GM12878 (cell line): ENCODE measurements around the gene TPRA1. TPM values are rescaled to one million over a fixed set of nuclear protein-coding genes. Genes with fewer than 3 reads are reported as not detected.

Experiments
- ATAC-seq: fragments of 200-7000 bp; cut with Tn5 transposase; 3 replicates; pipeline ENCODE4 v1.9.1; 2020; ENCODE audit warnings: mild to moderate bottlenecking, moderate library complexity
- BruUV-seq: library from RNA; stranded (reverse); fragments of 400-500 nt; replicated peaks from 2 replicates; lab custom pipeline; 2021; lab: Mats Ljungman, UMichigan
- CTCF ChIA-PET: fragments of 300-600 bp; sonication (Branson Sonifier 250); formaldehyde crosslinking; extraction: SDS; loops from one replicate; lab custom pipeline; 2021; ENCODE audit warnings: inconsistent platforms; lab: Yijun Ruan, JAX
- POLR2A ChIA-PET: fragments of 350-600 bp; formaldehyde crosslinking; extraction: SDS; loops from one replicate; lab custom pipeline; 2021; ENCODE audit warnings: inconsistent platforms; lab: Charles Lee
- RAD21 ChIA-PET: fragments of 300-600 bp; sonication (Branson Sonifier 250); formaldehyde crosslinking; loops from one replicate; lab custom pipeline; 2023; ENCODE audit warnings: antibody characterized with exemption; ENCODE audit not compliant: unreplicated experiment; lab: Charles Lee
- SMC1A ChIA-PET: fragments of 300-600 bp; sonication (Branson Sonifier 250); formaldehyde crosslinking; loops from one replicate; lab custom pipeline; 2023; ENCODE audit not compliant: unreplicated experiment, uncharacterized antibody; lab: Charles Lee
- DNase-seq: peaks from one replicate; pipeline ENCODE4 v3.0.0-alpha.2; 2011; ENCODE audit warnings: low read depth, low spot score
- FAIRE-seq: peaks from 3 replicates; lab custom pipeline; 2011; peaks lifted over from hg19 to GRCh38; lab: Jason Lieb, UNC
- H2AFZ ChIP-seq: 2 replicates; pipeline ENCODE4 v1.6.0; 2011; ENCODE audit warnings: low read depth, low read length, control low read depth; ENCODE audit not compliant: control insufficient read depth
- H3K27ac ChIP-seq: 2 replicates; pipeline ENCODE4 v1.5.1; 2011; ENCODE audit warnings: control low read depth; ENCODE audit not compliant: control insufficient read depth, insufficient read depth
- H3K27me3 ChIP-seq, 2 experiments: replicated peaks in 1 of 2; 2 replicates each; pipeline versions ENCODE4 v1.6.0 to v1.6.1; 2011; ENCODE audit warnings: low read length in 1 of 2; ENCODE audit not compliant: control insufficient read depth in 2 of 2, insufficient read depth in 2 of 2
- H3K36me3 ChIP-seq, 2 experiments: 2 replicates each; pipeline ENCODE4 v1.5.1; 2011; ENCODE audit warnings: low read length in 1 of 2; ENCODE audit not compliant: control insufficient read depth in 2 of 2, insufficient read depth in 2 of 2
- H3K4me1 ChIP-seq: 2 replicates; pipeline ENCODE4 v1.6.1; 2011; ENCODE audit warnings: mild to moderate bottlenecking, low read length, moderate library complexity, mixed read lengths; ENCODE audit not compliant: control insufficient read depth, insufficient read depth
- H3K4me2 ChIP-seq: 2 replicates; pipeline ENCODE4 v1.6.0; 2011; ENCODE audit warnings: control low read depth; ENCODE audit not compliant: control insufficient read depth, insufficient read depth
- H3K4me3 ChIP-seq: fragments of 200-600 bp; sonication (generic); 2 replicates; pipeline ENCODE4 v1.5.1; 2016
- H3K79me2 ChIP-seq: 2 replicates; pipeline ENCODE4 v1.6.0; 2011; ENCODE audit warnings: low read length; ENCODE audit not compliant: control insufficient read depth, insufficient read depth
- H3K9ac ChIP-seq: 2 replicates; pipeline ENCODE4 v1.8.0; 2011; ENCODE audit warnings: low read length, control low read depth, mixed read lengths; ENCODE audit not compliant: control insufficient read depth, insufficient read depth
- H3K9me3 ChIP-seq: replicated peaks from 3 replicates; pipeline ENCODE4 v1.5.1; 2011; ENCODE audit warnings: mild to moderate bottlenecking, low read length; ENCODE audit not compliant: control insufficient read depth, insufficient read depth
- H4K20me1 ChIP-seq: 2 replicates; pipeline ENCODE4 v1.6.0; 2011; ENCODE audit not compliant: control insufficient read depth, insufficient read depth
- BCLAF1 ChIP-seq: fragments of 450-650 bp; IDR thresholded peaks from 2 replicates; pipeline ENCODE4 v1.6.1; 2017; ENCODE audit warnings: antibody characterized with exemption, mild to moderate bottlenecking, moderate library complexity
- BHLHE40 ChIP-seq, 2 experiments: fragments of 450-650 bp in 1 of 2; IDR thresholded peaks; 2 replicates each; pipeline ENCODE4 v1.6.1; 2011 to 2017; ENCODE audit warnings: low read depth in 2 of 2, borderline replicate concordance in 1 of 2, improper control_type of control experiment in 1 of 2, low read length in 1 of 2, mild to moderate bottlenecking in 1 of 2
- CTCF ChIP-seq, 3 experiments: IDR thresholded peaks in 2 of 3; conservative IDR thresholded peaks in 1 of 3; 2 replicates each; pipeline ENCODE4 v1.5.1; 2011; ENCODE audit warnings: low read depth in 3 of 3, low read length in 3 of 3, mild to moderate bottlenecking in 3 of 3, control low read depth in 2 of 3, moderate library complexity in 2 of 3, inconsistent platforms in 1 of 3, mixed read lengths in 1 of 3; ENCODE audit not compliant: control insufficient read depth in 2 of 3, insufficient read depth in 1 of 3; ENCODE audit errors: extremely low read depth in 1 of 3
- ETV6 ChIP-seq, 2 experiments: fragments of 450-650 bp in 1 of 2; IDR thresholded peaks in 1 of 2; conservative IDR thresholded peaks in 1 of 2; 2 replicates each; pipeline ENCODE4 v1.6.1; 2014; ENCODE audit warnings: antibody characterized with exemption in 1 of 2, borderline replicate concordance in 1 of 2, low read depth in 1 of 2, mild to moderate bottlenecking in 1 of 2, moderate library complexity in 1 of 2
- EZH2 ChIP-seq: IDR thresholded peaks from 2 replicates; pipeline ENCODE4 v1.6.1; 2012; ENCODE audit warnings: low read depth, mild to moderate bottlenecking, control low read depth, inconsistent platforms, low read length, borderline replicate concordance; ENCODE audit not compliant: control insufficient read depth
- MLLT1 ChIP-seq: fragments of 450-650 bp; IDR thresholded peaks from 2 replicates; pipeline ENCODE4 v1.6.1; 2016; ENCODE audit warnings: mild to moderate bottlenecking
- RBBP5 ChIP-seq: fragments of 200-600 bp; sonication (generic); conservative IDR thresholded peaks from 2 replicates; pipeline ENCODE4 v1.6.1; 2016
- SIX5 ChIP-seq: IDR thresholded peaks from 2 replicates; pipeline ENCODE4 v1.6.1; 2011; ENCODE audit warnings: mild to moderate bottlenecking, low read depth, low read length, moderate library complexity; ENCODE audit not compliant: severe bottlenecking
- SPI1 ChIP-seq: IDR thresholded peaks from 2 replicates; pipeline ENCODE4 v1.6.1; 2011; ENCODE audit warnings: low read depth, mild to moderate bottlenecking, low read length, moderate library complexity, borderline replicate concordance; ENCODE audit not compliant: insufficient read depth
- TAF1 ChIP-seq: IDR thresholded peaks from 2 replicates; pipeline ENCODE4 v1.6.1; 2011; ENCODE audit warnings: mild to moderate bottlenecking, low read depth, low read length, borderline replicate concordance
- ZNF24 ChIP-seq: fragments of 450-650 bp; IDR thresholded peaks from 2 replicates; pipeline ENCODE4 v1.6.1; 2017; ENCODE audit warnings: antibody characterized with exemption, mild to moderate bottlenecking
- WGBS: methylation state at CpG from one replicate; pipeline ENCODE4 v1.1.6; 2016; ENCODE audit warnings: low lambda C conversion rate; ENCODE audit not compliant: insufficient replicate concordance, insufficient coverage; ENCODE audit errors: missing lambda C conversion rate; 5-methylcytosine and 5-hydroxymethylcytosine counted together
- in situ Hi-C: fragments of 300-500 bp; cut with MboI; formaldehyde crosslinking; loops from 9 replicates; pipeline ENCODE4 v1.14.3; 2018; ENCODE audit warnings: mixed read lengths
- intact Hi-C: fragments of 100-400 bp; cut with micrococcal nuclease; formaldehyde crosslinking; loops from one replicate; pipeline ENCODE4 v1.14.2; 2022; ENCODE audit not compliant: unreplicated experiment
- polyA plus RNA-seq, 11 experiments: library from polyadenylated mRNA; depleted of rRNA in 4 of 11; unstranded in 6 of 11; stranded (reverse) in 5 of 11; fragments of >200 nt; fragmentation: Nextera tagmentation in 4 of 11; fragmentation: Illumina TruSeq in 1 of 11; extraction: Ambion mirVana in 4 of 11; extraction: Trizol in 1 of 11; gene quantifications; 1 replicate in 1 of 11; 2 replicates in 10 of 11; pipeline versions ENCODE4 v1.2.1 to v1.2.3, GENCODE V29; 2011 to 2016; ENCODE audit warnings: inconsistent platforms in 2 of 11, missing spikeins in 2 of 11, low read depth in 1 of 11
- total RNA-seq, 4 experiments: library from RNA; depleted of rRNA in 3 of 4; stranded (reverse); fragments of >200 nt in 3 of 4; fragmentation: Illumina TruSeq in 1 of 4; extraction: Trizol in 1 of 4; gene quantifications; 2 replicates each; pipeline versions ENCODE4 v1.2.1 to v1.2.3, GENCODE V29; 2013 to 2021
- TF ChIP-seq, protein P1 (sequence below): IDR thresholded peaks from 2 replicates; pipeline ENCODE4 v1.6.1; 2012; ENCODE audit warnings: low read length, inconsistent platforms

TPRA1 gene
- total and polyA plus RNA-seq, 10 of the 15 experiments (the other 5 are each of a cell fraction or from before 2014, with no cell fraction given), result 1.8 to 39.6 (median 26.6) TPM

DNA sequence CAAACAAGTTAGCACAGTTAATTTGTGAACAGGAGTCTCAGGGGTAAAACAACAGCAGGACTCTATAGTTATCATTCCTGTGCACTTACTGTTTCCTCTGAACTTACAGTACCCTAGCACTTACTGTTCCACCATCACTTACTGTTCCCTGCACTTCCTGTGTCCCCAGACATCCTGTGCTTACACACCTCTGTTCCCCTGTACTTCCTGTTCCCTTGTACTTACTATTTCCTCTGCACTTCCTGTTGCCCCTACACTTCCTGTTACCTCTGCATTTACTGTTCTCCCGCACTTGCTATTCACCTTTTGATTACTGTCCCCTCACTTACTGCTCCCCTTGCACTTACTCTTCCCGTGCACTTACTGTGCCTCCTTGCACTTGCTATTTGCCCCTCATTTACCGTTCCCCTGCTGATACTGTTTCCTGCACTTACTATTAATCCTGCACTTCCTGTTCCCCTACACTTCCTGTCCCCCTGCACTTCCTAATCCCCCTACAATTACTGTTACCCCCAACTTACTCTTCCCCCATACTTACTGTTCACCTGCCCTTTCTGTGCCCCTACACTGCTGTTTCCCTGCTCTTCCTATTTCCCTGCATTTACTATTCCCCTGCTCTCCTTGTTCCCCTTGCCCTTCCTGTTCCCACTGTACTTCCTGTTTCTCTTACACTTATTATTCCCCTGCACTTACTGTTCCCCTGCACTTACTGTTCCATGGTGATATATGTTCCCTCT lies 30.3 kb downstream of the TPRA1 start (continued):
- no peak for TF ChIP-seq BCLAF1
- TF ChIP-seq, protein P1, sequence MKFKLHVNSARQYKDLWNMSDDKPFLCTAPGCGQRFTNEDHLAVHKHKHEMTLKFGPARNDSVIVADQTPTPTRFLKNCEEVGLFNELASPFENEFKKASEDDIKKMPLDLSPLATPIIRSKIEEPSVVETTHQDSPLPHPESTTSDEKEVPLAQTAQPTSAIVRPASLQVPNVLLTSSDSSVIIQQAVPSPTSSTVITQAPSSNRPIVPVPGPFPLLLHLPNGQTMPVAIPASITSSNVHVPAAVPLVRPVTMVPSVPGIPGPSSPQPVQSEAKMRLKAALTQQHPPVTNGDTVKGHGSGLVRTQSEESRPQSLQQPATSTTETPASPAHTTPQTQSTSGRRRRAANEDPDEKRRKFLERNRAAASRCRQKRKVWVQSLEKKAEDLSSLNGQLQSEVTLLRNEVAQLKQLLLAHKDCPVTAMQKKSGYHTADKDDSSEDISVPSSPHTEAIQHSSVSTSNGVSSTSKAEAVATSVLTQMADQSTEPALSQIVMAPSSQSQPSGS, result no peak
- peak in 1 of 2 experiments; percentile 79; a peak in 2 of 4 replicates for TF ChIP-seq ETV6 (conservative IDR thresholded peaks at IDR 0.05 in 1 of 2, IDR thresholded peaks at IDR 0.05 in 1 of 2; ENCODE audit: borderline replicate concordance in 1 of 2, low read depth in 1 of 2)
- TF ChIP-seq BHLHE40 (IDR thresholded peaks at IDR 0.05; ENCODE audit: borderline replicate concordance in 1 of 2, low read depth in 2 of 2, low read length in 1 of 2), result no peak
- no peak for TF ChIP-seq RBBP5

DNA sequence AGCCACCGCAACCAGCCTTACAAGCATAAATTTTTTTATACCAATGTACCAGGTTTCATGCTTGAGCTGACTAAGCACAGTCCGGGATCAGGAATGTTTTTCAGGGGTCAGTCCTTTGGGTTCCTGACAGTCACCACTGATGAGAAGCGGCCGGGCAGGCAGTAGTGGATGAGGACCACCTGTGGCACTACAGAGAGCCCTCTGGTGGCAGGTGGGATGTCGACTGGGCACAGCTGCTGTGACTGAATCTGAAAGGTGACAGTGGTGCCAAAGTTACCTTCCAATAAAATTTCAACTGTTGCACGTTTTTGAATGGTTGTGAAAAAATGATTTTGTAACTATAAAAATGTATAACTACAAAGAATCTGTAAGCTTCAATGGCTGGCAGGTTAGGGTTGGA lies 34.0 kb downstream of the TPRA1 start:
- CTCF ChIA-PET, result interaction anchor here (1.2 to 1.7 kb wide), 2 partner anchors 12 to 23 kb away, joined by 3 to 6 read pairs; no protein-coding TSS in a partner anchor
- WGBS, result 34% methylated on average over 6 of the region's 6 CpGs
- peaks cover 0 to 2% of the 10 kb centered on the region in 2 experiments; a peak in 2 of 4 replicates for H3K27me3 ChIP-seq
- TF ChIP-seq SIX5, result no peak
- TF ChIP-seq TAF1, result no peak
- no peak for TF ChIP-seq MLLT1
- TF ChIP-seq ZNF24, result no peak
- TF ChIP-seq SPI1, result no peak
- peak; percentile 4 to 26 (median 25); a peak in 2 of 6 replicates for TF ChIP-seq CTCF (IDR thresholded peaks at IDR 0.05 in 2 of 3, conservative IDR thresholded peaks at IDR 0.05 in 1 of 3; ENCODE audit: control insufficient read depth in 2 of 3, extremely low read depth in 1 of 3, insufficient read depth in 1 of 3, low read depth in 3 of 3, low read length in 3 of 3)
- no peak for TF ChIP-seq EZH2

More for the DNA sequence above, 34.0 kb downstream of the TPRA1 start:
- intact Hi-C loops, result no loop called here
- in situ Hi-C loops, result no loop called here
- ChIA-PET POLR2A (no interaction called here), RAD21 (no interaction called here), SMC1A (interaction anchor here (0.6 kb wide), 1 partner anchor 87 kb away, joined by 3 read pairs; no protein-coding TSS in a partner anchor)
- no peak overlapping the region for H3K4me3 ChIP-seq
- H4K20me1 ChIP-seq, result no peaks in the 10 kb centered on the region
- no peaks in the 10 kb centered on the region for H3K79me2 ChIP-seq
- no peak overlapping the region for H3K27ac ChIP-seq
- H3K9ac ChIP-seq, result no peak overlapping the region
- H3K4me2 ChIP-seq, result no peak overlapping the region
- H3K9me3 ChIP-seq, result no peaks in the 10 kb centered on the region; the same call in 2 of the 3 replicates
- FAIRE-seq (no peak), ATAC-seq (no peak), DNase-seq (no peak)
- no peaks in the 10 kb centered on the region for H3K4me1 ChIP-seq
- H2AFZ ChIP-seq, result no peak overlapping the region
- BruUV-seq, result no TSS peak
- H3K36me3 ChIP-seq, result no peaks in the 10 kb centered on the region
